HL-60/S4 treated with phorbol 12-myristate 13-acetate at 8.2 ng/mL for 4 days and 3 days (cell line): Measurements from ENCODE around the gene SOHLH2.

Experiments
- in situ Hi-C: fragments of 300-500 bp; cut with MboI; formaldehyde crosslinking; loops from 2 replicates; pipeline ENCODE4 v1.15.0; 2022; ENCODE audit warnings: low sequenced_read_pairs

The SOHLH2 gene

DNA sequence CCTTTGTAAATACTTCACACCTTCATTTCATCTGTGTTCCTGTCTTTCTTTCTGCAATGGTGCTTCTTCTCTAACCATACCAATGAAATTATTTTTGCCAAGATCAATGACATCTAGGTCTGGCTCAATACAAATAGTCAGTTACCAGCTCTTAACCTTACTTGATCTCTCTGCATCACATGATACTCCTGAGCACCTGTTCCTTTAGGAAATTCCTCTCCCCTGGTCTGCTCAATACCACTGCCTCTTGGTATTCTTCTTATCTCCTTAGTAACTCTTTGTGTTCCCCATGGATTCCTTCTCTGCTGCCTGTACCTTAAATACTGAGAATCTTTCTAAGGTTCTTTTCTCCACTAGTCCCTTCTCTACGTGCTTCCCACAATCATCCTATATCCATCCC, 25.9 kb downstream of the SOHLH2 start:
- in situ Hi-C loops = no loop called here

DNA sequence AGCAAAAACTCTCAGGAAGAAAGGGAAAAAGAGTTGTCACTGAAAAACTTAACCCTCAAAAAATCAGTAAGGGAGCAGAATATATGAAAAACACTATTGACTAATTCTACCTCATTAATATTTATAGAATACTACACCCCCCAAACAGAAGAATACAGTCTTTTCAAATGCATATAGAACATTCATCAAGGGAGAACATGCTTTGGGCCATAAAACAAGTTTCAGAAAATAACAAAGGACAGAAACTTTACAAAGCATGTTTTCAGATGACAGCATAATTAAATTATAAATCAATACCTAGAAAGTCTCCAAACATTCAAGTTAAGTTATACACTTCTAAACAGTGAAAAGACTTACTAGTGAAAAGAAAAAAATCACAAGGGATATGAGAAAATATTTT, 30.5 kb downstream of the SOHLH2 start:
- in situ Hi-C loops = no loop called here

DNA sequence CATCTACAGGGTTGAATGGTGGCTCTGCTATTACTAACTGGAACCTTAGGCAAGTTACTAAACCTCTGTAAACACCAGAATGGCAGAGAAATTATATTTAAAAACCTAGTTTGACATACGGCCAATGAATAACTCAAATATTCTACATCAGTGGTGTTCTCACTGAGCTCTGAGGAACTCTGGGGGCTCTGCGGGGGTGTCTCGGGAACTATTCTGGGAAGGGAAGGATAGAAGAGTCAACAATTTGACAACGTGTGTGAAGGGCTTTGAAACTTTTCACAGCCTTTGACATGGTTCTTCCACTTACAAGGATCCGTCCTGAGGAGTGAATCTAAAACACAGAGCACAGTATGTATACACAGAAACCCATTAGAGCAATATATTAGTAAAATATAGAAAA, 38.7 kb downstream of the SOHLH2 start:
- in situ Hi-C loops = no loop called here

DNA sequence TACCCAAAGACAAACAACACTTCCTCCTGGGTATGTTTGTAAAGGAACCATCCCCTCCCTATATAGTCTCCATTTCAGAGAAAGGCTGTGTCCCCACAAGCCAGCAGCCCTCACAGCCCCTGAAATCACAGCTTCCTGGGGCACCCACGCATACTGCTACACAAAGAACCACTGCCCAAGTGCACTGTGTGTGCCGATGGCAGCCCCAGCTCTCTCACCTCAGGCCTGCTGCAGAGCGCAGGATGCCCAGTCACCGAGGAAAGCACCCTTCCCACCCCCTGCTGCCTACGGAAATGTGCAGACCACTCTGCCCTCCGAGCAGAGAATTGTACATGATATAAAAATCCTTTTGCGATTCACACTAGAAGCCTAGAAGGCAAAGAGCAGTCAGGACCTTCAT, 39.4 kb downstream of the SOHLH2 start:
- in situ Hi-C loops = no loop called here

DNA sequence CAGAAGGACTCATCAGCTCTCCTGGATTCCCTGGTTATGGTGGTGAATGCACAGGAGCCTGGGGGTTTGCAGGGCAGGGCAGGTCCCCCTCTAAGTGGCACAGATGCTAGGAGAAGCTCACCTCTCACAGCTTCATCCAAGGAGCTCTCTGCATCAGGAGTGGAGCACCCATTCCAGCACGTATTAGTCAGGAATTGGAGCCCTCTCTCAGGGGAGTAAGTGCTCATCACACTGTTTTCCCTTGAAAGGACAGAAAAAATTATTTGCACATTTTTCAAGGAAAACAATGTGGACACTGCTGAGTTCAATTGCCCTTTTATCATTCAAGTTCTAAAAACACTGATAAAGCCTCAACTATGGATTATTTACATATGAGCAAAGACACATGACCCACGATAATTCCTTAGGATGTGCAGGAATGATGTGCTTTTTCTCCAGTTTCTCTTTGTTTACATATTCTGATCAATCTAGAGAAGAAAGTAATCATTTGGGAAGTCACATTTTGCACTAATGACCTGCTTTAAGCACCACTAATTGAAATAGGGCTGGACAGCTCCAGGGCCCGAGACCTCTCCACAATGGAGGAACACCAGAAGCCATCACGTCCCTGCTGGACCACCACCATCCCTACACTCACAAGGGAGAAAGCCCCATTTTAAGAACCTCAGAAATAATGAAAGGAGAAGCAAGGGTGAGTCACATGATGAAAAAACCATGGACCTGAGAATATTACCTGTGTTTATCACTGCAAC, 40.6 kb downstream of the SOHLH2 start:
- in situ Hi-C loops = no loop called here

DNA sequence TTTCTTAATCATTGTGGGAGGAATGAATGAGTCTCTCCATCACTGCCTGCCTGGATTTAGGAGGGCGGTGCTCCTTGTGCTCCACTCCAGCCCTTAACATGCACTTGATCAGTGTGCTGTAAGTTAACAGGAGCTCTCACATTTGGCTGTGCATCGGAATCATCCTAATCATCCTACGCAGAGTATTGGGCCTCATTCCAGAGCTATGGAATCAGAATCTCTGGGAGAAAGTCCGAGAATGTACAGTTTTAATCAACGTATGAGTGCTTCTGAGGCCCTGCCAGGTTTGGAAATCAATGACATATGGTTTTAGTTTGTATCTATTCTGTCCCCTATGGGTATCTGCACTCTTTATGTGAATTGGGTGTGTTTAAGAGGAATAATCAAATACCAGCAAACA, 48.3 kb downstream of the SOHLH2 start:
- in situ Hi-C loops = no loop called here

DNA sequence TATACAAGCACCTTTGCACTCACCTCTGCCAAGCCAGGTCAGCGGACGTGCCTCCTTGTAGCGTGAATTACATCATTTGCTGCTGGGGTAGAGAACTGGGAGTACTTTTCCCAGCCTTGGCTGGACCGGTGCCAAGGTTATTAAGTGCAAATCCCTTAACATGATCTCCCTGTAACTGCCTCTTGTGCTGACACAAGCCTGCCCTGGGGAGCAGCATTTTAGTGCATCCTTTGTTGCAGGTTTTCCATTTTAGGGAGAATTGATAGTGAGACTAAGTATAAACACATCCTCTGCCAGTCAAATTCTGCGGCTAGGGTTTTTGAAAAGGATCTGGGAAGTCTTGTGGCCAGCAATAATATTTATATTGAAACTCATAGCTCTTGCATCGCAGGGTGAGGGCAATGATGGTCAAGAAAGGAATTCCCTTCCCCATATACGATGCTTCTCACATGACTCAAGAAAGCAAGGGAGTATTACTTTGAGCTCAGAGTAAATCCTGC, 50.5 kb downstream of the SOHLH2 start:
- in situ Hi-C loops = no loop called here

DNA sequence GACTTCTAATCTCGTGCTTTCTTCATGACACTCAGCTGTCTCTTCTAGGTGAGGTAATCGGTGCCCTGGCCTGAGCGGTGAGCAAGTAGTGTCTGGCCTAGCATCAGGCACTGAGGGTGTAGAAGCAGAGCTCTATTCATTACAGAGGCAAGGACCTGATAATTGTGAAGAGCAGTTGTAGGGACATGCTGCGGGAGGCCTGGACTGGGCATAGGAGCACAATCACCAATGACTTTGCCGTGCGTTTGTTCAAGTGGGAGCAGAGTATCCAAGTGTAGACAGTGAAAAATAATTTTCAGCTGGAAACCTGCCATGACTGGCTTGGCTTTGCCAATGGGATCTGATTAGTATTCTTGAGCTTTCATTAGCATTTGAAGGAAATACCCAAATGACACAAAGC, 51.1 kb downstream of the SOHLH2 start:
- in situ Hi-C loops = no loop called here

DNA sequence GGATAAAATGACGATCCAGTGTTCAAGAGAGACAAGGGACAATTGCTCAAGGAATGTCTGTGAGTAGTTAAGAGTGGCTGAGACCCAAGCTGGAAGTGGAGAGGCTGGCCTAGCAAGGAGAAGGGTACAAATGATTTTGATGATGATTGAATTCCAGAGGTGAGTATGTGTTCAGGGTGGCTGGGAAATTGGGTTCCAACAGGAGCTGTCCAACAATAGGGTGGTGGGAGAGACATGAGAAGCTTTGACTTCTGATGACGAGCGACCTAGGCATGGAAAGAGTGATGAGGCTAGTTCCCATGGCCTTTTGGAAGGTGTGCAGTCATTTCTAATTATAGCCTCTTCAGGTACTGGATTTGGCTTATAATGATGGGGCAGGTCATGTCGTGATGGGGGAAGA, 54.1 kb downstream of the SOHLH2 start:
- in situ Hi-C loops = no loop called here

DNA sequence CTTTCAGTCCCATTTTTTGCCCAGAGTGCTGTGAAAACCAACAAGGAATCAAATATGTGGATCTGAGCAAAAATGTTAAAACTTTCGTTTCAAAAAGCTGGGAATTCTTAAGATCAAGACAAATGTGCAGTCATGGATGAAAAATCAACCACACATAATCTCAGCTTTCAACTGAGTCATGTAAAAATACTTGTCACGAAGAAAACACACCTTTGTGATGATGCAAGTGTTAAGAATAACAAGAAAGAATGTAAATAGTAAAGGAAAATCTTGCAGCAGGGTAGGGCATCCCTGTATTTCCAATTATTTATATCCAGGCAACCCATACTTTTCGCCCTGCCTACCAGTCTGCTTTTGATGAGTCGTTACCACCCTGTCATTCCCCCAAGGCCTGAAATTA, 55.7 kb downstream of the SOHLH2 start:
- in situ Hi-C loops = no loop called here

DNA sequence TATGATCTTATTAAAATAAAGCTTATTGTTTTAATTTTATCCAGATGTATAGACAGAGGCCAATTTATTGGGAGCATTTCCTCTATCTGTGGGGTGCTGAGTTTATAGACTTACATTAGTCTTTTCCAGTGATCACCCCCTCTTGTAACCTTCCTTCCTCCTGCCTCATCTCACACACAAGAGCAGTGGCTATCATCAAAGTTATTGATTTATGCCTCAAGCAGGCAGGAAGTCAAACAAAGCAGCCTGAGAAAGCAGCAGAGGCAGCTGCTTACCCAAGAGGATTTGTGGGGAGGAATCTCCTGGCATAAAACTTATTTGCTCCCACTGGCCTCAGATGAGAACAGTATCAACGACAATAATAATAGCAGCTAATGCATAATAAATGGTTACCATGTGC, 56.9 kb downstream of the SOHLH2 start:
- in situ Hi-C loops = no loop called here

DNA sequence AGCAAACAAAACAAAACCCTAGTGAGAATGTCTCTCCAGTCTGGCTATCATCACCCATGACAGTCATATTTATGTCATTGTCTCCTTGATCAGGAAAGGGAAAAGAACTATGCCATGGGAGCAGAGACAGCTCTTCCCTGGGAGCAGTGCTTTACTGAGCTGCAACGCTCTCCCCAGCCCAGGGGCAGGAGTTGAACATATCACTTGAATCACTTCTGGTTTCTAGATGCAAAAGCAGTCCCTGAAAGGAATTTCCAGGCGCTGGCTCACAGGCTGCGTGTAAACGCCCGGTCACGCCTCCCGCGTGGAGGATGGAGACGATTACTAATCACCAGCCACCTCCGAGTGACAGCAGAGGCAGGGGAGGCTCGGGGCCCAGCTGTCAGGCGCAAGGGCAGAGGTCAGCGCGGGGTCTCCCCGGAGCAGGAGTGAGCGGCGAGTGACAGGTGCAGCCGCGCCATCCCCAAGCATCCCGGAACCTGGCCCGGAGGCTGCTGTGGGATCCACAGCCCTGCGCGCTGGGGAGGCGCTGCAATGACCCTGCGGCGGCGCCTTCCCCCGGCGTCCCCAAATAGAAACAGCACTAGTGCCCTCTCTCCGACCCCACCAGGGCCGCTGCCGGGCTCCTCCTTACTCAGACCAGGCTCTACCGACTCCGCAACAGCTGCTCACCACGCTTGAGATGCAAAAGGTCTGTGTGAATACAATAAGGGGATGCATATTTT, 59.6 kb downstream of the SOHLH2 start:
- in situ Hi-C loops = no loop called here

DNA sequence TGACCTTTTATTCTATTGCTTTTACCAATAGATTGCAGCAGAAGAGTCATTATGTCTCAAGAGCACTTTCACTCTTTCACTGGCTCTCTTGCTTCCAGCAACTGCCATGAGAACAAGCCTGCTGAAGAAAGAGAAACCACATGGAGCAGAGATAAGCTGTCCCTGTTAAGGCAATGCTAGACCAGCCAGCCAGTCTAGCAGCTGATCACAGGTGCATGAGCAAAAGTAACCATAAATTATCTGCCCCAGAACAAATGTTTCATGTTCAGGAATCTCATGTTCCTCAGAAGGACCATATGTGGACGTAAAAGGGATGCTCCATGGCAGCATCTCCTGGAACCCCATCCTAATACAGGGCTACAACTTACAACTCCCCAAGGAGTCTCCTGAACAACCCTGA, 62.8 kb downstream of the SOHLH2 start:
- in situ Hi-C loops = no loop called here

DNA sequence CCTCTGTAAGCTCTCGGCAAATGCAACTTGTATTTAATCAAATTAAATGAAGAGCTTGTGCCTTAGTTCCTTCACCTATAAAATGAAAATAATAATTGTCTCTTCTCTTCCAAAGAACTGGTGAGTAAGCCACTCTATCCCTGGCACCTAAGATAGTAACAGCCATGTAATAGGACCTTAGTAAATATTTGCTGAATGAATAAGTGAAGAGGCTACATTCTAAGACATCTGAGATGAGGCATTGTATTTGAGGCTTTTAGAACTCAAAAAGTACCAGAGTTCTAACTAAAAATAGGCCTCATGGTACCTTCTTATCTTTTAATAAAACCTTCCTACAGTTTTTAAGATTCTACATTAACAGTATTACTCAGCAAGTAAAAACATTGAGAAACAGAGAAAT, 65.9 kb downstream of the SOHLH2 start:
- in situ Hi-C loops = no loop called here

DNA sequence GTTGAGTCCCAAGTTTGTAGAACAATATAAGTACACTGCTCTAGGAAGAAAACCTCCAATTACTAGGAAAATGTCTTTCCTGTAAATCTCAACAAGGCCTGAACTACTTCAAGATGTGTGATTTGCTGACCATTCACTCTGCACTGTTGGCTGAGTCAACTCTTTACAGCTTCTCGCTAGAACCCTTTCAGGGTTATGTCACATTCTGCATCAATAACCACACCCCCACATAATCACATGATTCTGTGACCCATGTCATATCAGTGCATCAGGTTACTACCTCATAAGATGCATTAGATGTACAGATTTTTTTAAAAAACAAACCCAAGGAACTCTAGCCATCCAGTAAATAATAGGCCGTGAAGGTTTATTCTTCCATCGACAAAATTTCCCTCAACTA, 67.0 kb downstream of the SOHLH2 start:
- in situ Hi-C loops = no loop called here

DNA sequence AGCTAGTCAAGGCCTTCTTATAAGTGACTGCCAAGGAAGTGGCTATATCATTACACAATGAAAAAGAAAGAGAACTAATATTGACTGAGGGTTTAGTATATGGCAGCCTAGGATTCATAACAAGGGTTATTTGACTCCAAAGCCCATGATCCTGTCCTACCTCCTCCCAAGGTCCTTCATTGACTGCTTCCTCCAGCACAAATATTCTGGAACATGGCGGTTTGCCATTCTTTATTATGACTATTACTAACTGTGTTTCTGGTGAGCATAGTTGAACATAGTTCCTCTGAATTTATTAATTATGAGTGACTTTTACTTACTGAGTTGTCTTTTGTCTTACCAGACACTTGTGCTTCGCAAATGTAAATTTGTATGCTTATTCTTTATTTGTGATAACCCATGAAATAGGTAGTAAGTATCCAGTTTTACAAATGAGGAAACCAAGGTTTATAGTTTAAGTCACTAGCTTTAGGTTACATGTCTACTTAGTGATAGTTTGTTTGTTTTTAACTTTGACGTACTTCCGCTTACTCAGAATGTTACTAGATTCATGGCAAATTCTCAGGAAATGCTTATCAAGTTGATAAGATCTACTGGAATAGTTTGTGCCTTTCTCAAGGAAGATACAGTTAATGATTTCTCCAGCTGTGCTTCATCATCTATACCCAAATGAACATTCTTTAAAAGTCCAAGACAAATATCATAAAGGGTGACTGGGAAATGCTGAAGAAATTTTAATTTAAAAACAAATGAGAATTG, 67.7 kb downstream of the SOHLH2 start:
- in situ Hi-C loops = no loop called here

DNA sequence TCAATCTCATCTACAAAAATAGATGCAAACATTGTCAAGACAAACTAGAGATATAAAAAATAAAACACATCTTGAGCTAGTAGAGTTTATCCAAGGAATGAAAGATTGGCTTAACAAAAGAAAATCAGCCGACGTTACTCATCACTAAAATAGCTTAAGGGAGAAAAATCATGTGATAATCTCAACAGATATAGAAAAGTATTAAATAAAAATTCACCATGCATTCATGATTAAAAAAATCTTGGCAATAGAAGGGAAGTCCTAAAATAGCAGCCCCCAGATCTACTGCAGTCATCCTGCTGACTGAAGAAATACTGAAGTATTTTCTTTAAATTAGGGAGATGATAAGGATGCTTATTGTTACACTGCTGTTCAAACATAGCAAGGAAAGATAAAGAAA, 70.6 kb downstream of the SOHLH2 start:
- in situ Hi-C loops = no loop called here

DNA sequence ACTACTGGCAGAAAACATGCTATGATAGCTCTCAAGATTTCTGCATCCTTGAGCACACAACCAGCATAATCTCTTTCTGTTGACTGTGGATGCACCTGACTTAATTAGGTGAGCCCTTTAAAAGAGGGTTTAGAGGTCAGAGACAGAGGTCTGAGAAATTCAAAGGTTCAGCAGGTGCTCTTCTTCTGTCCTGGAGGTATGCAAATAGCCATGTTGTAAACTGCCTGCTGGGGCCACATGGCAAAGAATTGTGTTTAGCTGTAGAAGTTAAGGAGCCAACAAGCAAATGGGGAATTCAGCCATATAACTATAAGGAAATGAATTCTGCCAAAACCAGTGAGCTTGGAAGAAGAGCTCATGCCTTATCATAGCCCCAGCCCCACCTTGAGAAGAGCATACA, 71.6 kb downstream of the SOHLH2 start:
- in situ Hi-C loops = no loop called here

DNA sequence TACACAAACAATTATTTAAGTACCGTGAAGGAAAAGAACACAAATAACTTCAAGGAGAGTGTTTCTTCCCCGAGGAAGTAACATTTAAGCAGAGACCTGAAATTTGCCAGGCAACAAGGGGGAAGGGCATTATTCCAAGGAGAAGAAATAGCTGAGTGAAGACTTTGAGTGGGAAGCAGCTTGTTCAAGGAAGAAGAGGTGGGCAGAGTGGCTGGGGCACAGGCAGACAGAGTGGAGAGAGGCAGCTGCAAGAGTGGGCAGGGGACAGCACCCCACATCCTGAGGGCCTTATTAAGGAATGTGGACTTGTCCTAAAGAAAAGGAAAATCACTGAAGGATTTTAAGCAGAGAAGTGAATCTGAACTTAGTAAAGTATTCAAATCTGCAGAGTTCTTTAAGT, 78.5 kb downstream of the SOHLH2 start:
- in situ Hi-C loops = no loop called here

DNA sequence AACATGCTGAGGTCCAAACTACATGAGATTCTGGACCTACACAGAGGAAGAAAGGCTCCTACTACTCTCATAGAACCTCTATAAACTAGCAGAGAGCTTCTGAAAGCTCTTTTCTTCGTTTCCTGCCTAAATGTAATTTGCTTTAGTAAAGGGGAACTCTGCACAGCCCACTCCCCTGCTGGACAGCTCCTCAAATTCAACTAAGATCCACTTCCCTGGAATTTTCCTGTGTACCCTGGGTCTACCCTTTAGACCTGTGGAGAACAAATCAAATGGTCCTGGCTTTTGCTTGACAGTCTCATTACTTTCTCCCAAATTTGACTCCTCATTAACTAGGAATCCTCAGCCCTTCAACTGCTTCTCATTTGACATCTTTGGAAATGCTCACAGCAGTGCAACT, 79.7 kb downstream of the SOHLH2 start:
- in situ Hi-C loops = no loop called here

DNA sequence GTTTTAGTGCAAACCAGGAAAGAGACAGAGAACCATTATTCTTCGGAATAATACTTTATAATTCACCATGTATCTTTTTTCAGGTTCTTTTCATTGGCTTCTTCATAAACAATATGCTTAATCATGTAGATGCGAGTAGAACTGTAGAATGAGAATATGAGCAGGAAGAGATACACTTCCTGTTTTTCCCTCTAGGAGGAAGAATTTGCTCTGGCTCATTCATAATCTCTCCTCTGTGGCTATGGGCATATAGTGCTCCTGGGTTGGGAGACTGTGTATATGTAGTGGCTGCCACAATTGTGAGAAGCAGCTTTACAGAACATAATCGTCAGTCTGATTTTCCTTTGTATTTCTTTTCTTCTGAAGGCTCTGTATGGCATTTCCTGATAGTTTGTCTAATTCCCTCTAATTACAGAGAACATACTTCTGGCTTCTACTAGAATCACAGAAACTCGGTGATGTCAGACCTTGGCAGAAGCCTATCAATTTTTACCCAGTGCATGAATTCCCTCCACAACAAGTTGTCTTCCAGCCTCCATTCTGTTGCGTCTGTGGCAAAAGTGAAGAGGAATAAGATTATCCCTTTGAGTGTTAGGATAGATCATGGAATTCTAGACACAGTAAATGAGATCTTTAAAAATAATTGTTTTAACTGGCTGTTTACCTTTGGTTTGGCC, 80.3 kb downstream of the SOHLH2 start:
- in situ Hi-C loops = no loop called here
